PC-9 (cell line): ENCODE results near the gene KCNH1. TPM values are rescaled to one million over a fixed set of nuclear protein-coding genes. Genes with fewer than 3 reads are reported as not detected.

Source experiments
- BruUV-seq: library from RNA; stranded (reverse); fragments of 400-500 nt; replicated peaks from 2 replicates; lab custom pipeline; 2021; lab: Mats Ljungman, UMichigan
- CTCF ChIA-PET: fragments of 300-600 bp; sonication (Branson Sonifier 250); formaldehyde crosslinking; loops from one replicate; lab custom pipeline; 2022; ENCODE audit warnings: antibody characterized with exemption; lab: Charles Lee
- POLR2A ChIA-PET: fragments of 300-600 bp; sonication (Branson Sonifier 250); formaldehyde crosslinking; loops from one replicate; lab custom pipeline; 2022; ENCODE audit warnings: antibody characterized with exemption; ENCODE audit not compliant: unreplicated experiment; lab: Charles Lee
- DNase-seq, 2 experiments: peaks; one replicate each; pipeline versions ENCODE4 v3.0.0 to v3.0.0-alpha.2; 2015 to 2022; ENCODE audit warnings: mixed read lengths in 1 of 2
- H2AFZ ChIP-seq: fragments of 200-600 bp; sonication (generic); 2 replicates; pipeline ENCODE4 v1.8.1; 2017; ENCODE audit warnings: antibody characterized with exemption
- H3F3A ChIP-seq: fragments of 200-600 bp; sonication (generic); 2 replicates; pipeline ENCODE4 v1.8.1; 2017; ENCODE audit warnings: antibody characterized with exemption, mild to moderate bottlenecking, low read depth; ENCODE audit not compliant: insufficient read depth
- H3K27ac ChIP-seq: fragments of 200-600 bp; sonication (generic); 2 replicates; pipeline ENCODE4 v1.6.1; 2016; ENCODE audit warnings: mixed run types
- H3K27me3 ChIP-seq: fragments of 200-600 bp; sonication (generic); 2 replicates; pipeline ENCODE4 v1.6.1; 2016; ENCODE audit warnings: low read depth, mixed run types; ENCODE audit not compliant: insufficient read depth
- H3K36me3 ChIP-seq: fragments of 200-600 bp; sonication (generic); 2 replicates; pipeline ENCODE4 v1.6.1; 2016; ENCODE audit warnings: low read depth, mixed run types
- H3K4me1 ChIP-seq: fragments of 200-600 bp; sonication (generic); replicated peaks from 2 replicates; pipeline ENCODE4 v1.6.1; 2016; ENCODE audit warnings: mixed run types; ENCODE audit not compliant: insufficient read depth
- H3K4me2 ChIP-seq: fragments of 200-600 bp; sonication (generic); 2 replicates; pipeline ENCODE4 v1.6.1; 2017; ENCODE audit warnings: mixed run types
- H3K4me3 ChIP-seq: fragments of 200-600 bp; sonication (generic); 2 replicates; pipeline ENCODE4 v1.6.1; 2016; ENCODE audit warnings: mixed run types
- H3K79me2 ChIP-seq: fragments of 200-600 bp; sonication (generic); 2 replicates; pipeline ENCODE4 v1.6.1; 2017; ENCODE audit warnings: low read depth, mixed run types
- H3K9me2 ChIP-seq: fragments of 200-600 bp; sonication (generic); 2 replicates; pipeline ENCODE4 v1.8.1; 2017; ENCODE audit warnings: mild to moderate bottlenecking; ENCODE audit not compliant: insufficient read depth
- H3K9me3 ChIP-seq: fragments of 200-600 bp; sonication (generic); 2 replicates; pipeline ENCODE4 v1.8.1; 2016; ENCODE audit warnings: low read depth; ENCODE audit not compliant: insufficient read depth
- H4K20me1 ChIP-seq: fragments of 200-600 bp; sonication (generic); 2 replicates; pipeline ENCODE4 v1.8.1; 2017; ENCODE audit not compliant: insufficient read depth
- EZH2 ChIP-seq: fragments of 200-600 bp; sonication (generic); IDR thresholded peaks from 2 replicates; pipeline ENCODE4 v1.8.0; 2017; ENCODE audit warnings: antibody characterized with exemption, low read depth
- intact Hi-C: fragments of 100-400 bp; cut with micrococcal nuclease; formaldehyde crosslinking; loops from one replicate; pipeline ENCODE4 v1.10.0; 2022; ENCODE audit not compliant: unreplicated experiment
- total RNA-seq: library from RNA; stranded (reverse); gene quantifications from 2 replicates; pipeline ENCODE4 v1.2.3, GENCODE V29; 2021
- TF ChIP-seq, protein P1 (sequence below): fragments of 200-600 bp; sonication (generic); conservative IDR thresholded peaks from 2 replicates; pipeline ENCODE4 v1.6.1; 2017; ENCODE audit warnings: mixed run types, antibody characterized with exemption, mild to moderate bottlenecking, moderate library complexity

Gene KCNH1
- total RNA-seq, 1 experiment from 2014 or later, result not detected

DNA sequence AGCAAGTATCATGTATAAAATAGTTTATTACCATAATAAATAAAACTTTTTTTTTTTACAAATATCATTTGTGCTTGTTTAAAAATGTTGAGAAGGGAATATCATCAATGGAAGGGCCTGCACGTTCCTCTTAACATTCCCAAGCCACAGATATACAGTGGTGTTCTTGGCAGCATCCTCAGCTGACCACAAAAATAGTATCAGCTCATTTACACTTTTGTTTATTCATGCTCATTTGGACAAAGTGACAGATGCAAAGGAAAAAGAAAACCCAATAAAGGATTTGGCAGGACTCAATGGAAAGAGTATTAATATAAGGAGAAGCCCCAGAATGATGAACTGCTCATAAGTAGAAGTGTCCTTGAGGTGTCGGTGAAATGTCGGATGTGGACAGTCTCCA is 455.6 kb downstream of the KCNH1 start:
- H3K27me3 ChIP-seq, result no peaks in the 10 kb centered on the region
- DNase-seq, result no peak
- H3F3A ChIP-seq, result no peaks in the 10 kb centered on the region
- H3K4me2 ChIP-seq, result no peak overlapping the region
- no TSS peak for BruUV-seq
- H3K79me2 ChIP-seq, result no peaks in the 10 kb centered on the region
- CTCF ChIA-PET, result no interaction called here
- H3K9me3 ChIP-seq, result no peaks in the 10 kb centered on the region
- H2AFZ ChIP-seq, result no peak overlapping the region
- no peaks in the 10 kb centered on the region for H4K20me1 ChIP-seq
- POLR2A ChIA-PET, result no interaction called here
- no peaks in the 10 kb centered on the region for H3K4me1 ChIP-seq
- H3K36me3 ChIP-seq, result no peaks in the 10 kb centered on the region
- no peak for TF ChIP-seq EZH2
- TF ChIP-seq, protein P1, sequence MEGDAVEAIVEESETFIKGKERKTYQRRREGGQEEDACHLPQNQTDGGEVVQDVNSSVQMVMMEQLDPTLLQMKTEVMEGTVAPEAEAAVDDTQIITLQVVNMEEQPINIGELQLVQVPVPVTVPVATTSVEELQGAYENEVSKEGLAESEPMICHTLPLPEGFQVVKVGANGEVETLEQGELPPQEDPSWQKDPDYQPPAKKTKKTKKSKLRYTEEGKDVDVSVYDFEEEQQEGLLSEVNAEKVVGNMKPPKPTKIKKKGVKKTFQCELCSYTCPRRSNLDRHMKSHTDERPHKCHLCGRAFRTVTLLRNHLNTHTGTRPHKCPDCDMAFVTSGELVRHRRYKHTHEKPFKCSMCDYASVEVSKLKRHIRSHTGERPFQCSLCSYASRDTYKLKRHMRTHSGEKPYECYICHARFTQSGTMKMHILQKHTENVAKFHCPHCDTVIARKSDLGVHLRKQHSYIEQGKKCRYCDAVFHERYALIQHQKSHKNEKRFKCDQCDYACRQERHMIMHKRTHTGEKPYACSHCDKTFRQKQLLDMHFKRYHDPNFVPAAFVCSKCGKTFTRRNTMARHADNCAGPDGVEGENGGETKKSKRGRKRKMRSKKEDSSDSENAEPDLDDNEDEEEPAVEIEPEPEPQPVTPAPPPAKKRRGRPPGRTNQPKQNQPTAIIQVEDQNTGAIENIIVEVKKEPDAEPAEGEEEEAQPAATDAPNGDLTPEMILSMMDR, result no peak
- intact Hi-C loops, result no loop called here
- H3K9me2 ChIP-seq, result no peaks in the 10 kb centered on the region
- H3K27ac ChIP-seq, result no peak overlapping the region
- H3K4me3 ChIP-seq, result no peak overlapping the region

DNA sequence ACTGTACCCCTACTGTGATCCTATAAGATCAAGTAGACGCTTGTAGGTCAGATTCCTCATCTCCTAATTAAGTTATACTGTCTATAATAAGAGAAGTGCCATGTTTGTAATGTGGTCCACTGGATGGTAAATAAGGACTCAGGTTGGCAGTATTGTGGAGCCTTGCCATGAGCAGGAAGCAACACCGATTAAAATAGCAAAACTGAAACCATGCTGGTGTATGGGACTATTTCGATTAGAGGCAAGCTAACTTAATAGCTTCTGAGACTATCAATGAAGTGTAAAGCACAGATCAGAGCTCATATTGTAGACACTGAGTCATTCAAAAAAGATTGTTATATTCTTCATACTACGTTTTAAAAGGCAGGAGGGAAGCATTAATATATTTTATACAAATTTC is 456.4 kb downstream of the KCNH1 start:
- TF ChIP-seq, protein P1, result no peak
- TF ChIP-seq EZH2, result no peak
- no TSS peak for BruUV-seq
- CTCF ChIA-PET, result no interaction called here

DNA sequence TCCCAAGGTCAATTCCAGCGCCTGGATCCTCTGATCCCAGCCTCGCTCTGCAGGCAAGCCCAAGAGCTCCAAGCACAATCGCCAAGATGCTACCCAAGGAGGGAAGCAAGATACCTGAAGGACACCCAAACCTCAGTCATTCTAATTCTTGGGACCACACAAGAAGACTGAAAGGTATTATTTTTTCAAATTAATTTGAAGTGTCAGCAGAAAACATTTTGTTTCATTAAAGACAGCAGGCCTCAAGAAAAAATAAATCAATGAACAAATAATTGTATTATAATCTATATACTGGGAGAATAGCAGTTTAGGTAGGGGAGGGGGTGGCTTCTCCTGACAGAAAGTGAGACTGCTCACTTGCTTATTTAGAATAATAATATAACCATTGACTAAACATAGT is 457.4 kb downstream of the KCNH1 start:
- Histone ChIP-seq H3K9me3 (no peaks in the 10 kb centered on the region), H3F3A (no peaks in the 10 kb centered on the region), H4K20me1 (no peaks in the 10 kb centered on the region), H2AFZ (no peak overlapping the region), H3K79me2 (no peaks in the 10 kb centered on the region), H3K36me3 (no peaks in the 10 kb centered on the region), H3K27ac (no peak overlapping the region), H3K4me3 (no peak overlapping the region), H3K4me1 (no peaks in the 10 kb centered on the region), H3K9me2 (no peaks in the 10 kb centered on the region), H3K27me3 (no peaks in the 10 kb centered on the region), H3K4me2 (no peak overlapping the region)
- POLR2A ChIA-PET, result no interaction called here
- CTCF ChIA-PET, result no interaction called here
- BruUV-seq, result no TSS peak
- TF ChIP-seq EZH2, result no peak
- TF ChIP-seq, protein P1, result no peak
- intact Hi-C loops, result no loop called here
- DNase-seq, result no peak

More for the DNA sequence above, 456.4 kb downstream of the KCNH1 start:
- Histone ChIP-seq H3K9me2 (no peaks in the 10 kb centered on the region), H3K9me3 (no peaks in the 10 kb centered on the region), H2AFZ (no peak overlapping the region), H3K4me2 (no peak overlapping the region), H3K36me3 (no peaks in the 10 kb centered on the region), H4K20me1 (no peaks in the 10 kb centered on the region), H3K27me3 (no peaks in the 10 kb centered on the region), H3K4me1 (no peaks in the 10 kb centered on the region), H3K27ac (no peak overlapping the region), H3K4me3 (no peak overlapping the region), H3F3A (no peaks in the 10 kb centered on the region), H3K79me2 (no peaks in the 10 kb centered on the region)
- DNase-seq, result no peak
- intact Hi-C loops, result no loop called here
- POLR2A ChIA-PET, result no interaction called here
